ENCODE data around the gene PSD2.

DNA sequence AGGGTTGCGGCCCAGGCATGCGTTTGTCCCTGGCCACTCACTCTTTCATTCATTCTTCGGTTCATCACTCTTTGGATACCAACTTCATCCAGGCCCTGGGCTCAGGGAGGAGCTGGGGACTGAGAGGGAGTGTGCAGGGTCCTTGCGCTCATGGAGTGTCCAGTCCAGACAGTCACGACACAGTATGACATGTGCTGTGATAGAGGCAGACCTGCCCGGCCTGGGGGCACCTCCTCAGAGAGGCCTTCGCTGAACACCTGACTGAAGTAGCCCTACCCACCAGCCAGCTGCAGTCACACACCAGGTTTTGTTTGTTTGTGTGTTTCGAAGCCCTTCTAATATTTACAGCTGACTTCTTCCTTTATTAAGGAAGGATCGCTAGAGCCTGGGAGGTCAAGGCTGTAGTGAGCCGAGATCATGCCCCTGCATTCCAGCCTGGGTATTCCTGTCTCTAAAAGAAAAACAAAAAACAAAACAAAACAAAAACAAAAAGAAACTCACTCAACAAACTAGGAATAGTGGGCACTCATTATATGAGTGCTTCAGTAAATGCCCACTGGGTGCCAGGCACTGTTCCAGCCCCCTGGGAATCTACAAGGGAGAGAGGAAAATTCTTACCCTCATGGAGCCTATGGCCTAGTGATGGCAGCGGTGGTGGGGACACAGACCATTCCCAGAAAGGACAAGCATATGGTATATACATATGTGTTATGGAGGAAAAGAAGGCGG is 6.3 kb upstream of the PSD2 start:
- no peak for TF ChIP-seq EZH2phosphoT487 (IDR thresholded peaks at IDR 0.05; ENCODE audit: insufficient read depth, low read depth)
- TF ChIP-seq EZH2 (IDR thresholded peaks at IDR 0.05; ENCODE audit: insufficient read depth, poor library complexity, severe bottlenecking), result no peak

Measured in GM23248 (cell line).